SK-N-MC (cell line): ENCODE data around the gene CTNNA3.

Experiments
- DNase-seq: peaks from one replicate; pipeline ENCODE4 v3.0.0-alpha.2; 2011; ENCODE audit warnings: low read depth, low spot score
- H3K27ac ChIP-seq: fragments of 200-600 bp; sonication (generic); 2 replicates; pipeline ENCODE4 v1.5.1; 2016; ENCODE audit warnings: mixed run types
- H3K36me3 ChIP-seq: fragments of 200-600 bp; sonication (generic); 2 replicates; pipeline ENCODE4 v1.6.1; 2017; ENCODE audit warnings: antibody characterized with exemption, low read length, mixed read lengths; ENCODE audit not compliant: insufficient read depth
- H3K4me3 ChIP-seq: fragments of 200-600 bp; sonication (generic); 2 replicates; pipeline ENCODE4 v1.5.1; 2016
- H3K9ac ChIP-seq: fragments of 200-600 bp; sonication (generic); 2 replicates; pipeline ENCODE4 v1.8.0; 2017; ENCODE audit warnings: mixed run types, mixed read lengths; ENCODE audit not compliant: insufficient read length
- H3K9me3 ChIP-seq: fragments of 200-600 bp; sonication (generic); 2 replicates; pipeline ENCODE4 v1.6.1; 2017; ENCODE audit warnings: low read depth, mild to moderate bottlenecking, antibody characterized with exemption, low read length, moderate library complexity, mixed read lengths
- EZH2 ChIP-seq: fragments of 200-600 bp; sonication (generic); IDR thresholded peaks from one replicate; pipeline ENCODE4 v1.6.1; 2017; ENCODE audit warnings: antibody characterized with exemption
- FOXP2 ChIP-seq: optimal IDR thresholded peaks from 2 replicates; pipeline ENCODE3; 2011; ENCODE audit warnings: mild to moderate bottlenecking, moderate library complexity; ENCODE audit not compliant: insufficient read depth; ENCODE audit errors: extremely low read length, control extremely low read depth
- POLR2AphosphoS5 ChIP-seq: IDR thresholded peaks from 2 replicates; pipeline ENCODE4 v1.6.1; 2012; ENCODE audit warnings: mild to moderate bottlenecking, low read depth, low read length, borderline replicate concordance

CTNNA3 gene

DNA sequence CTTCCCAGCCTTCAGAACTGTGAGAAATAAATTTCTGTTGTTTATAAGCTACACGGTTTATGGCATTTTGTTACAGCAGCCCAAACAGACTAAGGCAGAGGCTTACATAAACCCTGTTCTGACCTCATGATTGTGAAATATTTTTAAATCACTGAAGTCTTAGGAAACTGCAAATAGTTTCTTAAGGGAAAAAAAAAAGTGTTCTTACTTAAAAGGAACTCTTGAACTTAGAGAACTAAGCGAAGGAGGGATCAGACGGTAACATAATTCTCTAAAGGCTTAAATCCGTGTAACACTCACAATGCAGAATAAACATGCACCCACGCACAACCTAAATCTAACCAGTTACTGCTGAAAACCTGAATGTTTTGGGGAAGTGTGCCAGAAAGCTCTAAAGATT, 1519.2 kb downstream of the CTNNA3 start:
- H3K27ac ChIP-seq = no peak overlapping the region
- no peak overlapping the region for H3K4me3 ChIP-seq
- DNase-seq = no peak
- TF ChIP-seq FOXP2 (no peak), EZH2 (no peak), POLR2AphosphoS5 (no peak)
- H3K9ac ChIP-seq = no peak overlapping the region
- no peaks in the 10 kb centered on the region for H3K36me3 ChIP-seq
- H3K9me3 ChIP-seq = no peaks in the 10 kb centered on the region

DNA sequence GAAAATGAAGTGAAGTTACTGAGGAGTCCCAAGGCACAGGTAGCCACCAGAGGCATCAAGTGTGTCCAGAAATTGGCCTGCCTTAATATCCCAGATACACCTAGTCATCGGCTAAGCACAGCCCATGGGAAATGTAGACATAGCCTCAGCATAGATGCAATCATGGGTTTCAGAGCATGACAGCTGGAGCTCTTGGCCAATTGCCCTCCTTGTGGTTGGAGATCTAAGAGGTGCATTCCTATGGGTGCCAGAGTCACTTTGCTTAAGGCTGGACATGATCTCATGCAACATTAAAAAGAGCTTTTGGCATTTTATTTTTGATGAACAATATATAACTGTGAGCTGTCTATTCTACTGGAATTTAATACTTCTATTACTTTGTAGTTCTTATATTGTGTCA, 1528.2 kb downstream of the CTNNA3 start:
- no peak overlapping the region for H3K9ac ChIP-seq
- no peaks in the 10 kb centered on the region for H3K9me3 ChIP-seq
- no peaks in the 10 kb centered on the region for H3K36me3 ChIP-seq
- no peak overlapping the region for H3K27ac ChIP-seq
- DNase-seq = no peak
- H3K4me3 ChIP-seq = no peak overlapping the region
- TF ChIP-seq POLR2AphosphoS5 = no peak
- TF ChIP-seq EZH2 = no peak
- no peak for TF ChIP-seq FOXP2

DNA sequence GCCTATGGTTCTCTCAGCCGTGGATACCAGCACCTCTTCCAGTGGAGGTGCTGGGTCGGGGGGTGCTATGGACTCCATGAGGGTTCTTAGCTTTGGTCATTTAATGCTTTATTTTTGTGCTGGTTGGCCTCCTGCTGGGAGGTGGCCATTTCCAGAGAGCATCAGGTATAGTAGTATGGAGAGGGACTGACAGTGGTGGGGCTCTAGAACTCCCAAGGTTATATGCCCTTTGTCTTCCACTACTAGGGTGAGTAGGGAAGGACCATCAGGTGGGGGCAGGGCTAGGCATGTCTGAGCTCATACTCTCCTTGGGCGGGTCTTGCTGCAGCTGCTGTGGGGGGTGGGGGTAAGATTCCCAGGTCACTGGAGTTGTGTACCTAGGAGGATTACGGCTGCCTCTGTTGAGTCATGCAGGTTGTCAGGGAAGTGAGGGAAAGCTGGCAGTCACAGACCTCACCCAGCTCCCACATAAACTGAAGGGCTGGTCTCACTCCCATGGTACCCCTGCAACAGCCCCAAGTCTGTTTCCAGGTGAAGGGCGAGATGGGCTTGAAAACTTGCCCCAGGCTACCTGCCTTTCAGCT, 1533.3 kb downstream of the CTNNA3 start:
- no peak overlapping the region for H3K27ac ChIP-seq
- no peak for DNase-seq

DNA sequence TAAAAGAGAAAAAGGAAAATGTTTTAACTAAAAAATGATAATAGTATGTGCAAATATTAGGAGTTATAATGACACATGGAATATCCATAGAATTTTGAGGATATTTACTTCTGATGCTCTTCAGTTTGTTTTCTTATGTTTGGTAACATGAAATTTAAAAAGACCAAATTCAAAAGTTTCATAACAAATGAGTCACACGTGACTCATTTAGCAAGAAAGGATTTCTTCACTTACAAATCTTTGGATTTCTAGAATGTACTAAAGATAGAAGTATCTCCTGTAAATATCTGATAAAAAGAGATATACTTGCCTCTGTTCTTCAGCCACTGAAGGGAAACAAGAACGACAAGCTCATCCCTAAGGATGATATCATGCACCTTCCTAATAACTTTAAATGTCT, 1544.6 kb downstream of the CTNNA3 start:
- Histone ChIP-seq H3K27ac (no peak overlapping the region), H3K4me3 (no peak overlapping the region), H3K9ac (no peak overlapping the region), H3K9me3 (no peaks in the 10 kb centered on the region), H3K36me3 (no peaks in the 10 kb centered on the region)
- TF ChIP-seq EZH2 (no peak), POLR2AphosphoS5 (no peak), FOXP2 (no peak)
- DNase-seq = no peak

More for the DNA sequence above, 1533.3 kb downstream of the CTNNA3 start:
- no peak overlapping the region for H3K9ac ChIP-seq
- no peak for TF ChIP-seq POLR2AphosphoS5
- TF ChIP-seq EZH2 = no peak
- TF ChIP-seq FOXP2 = no peak
- H3K9me3 ChIP-seq = no peaks in the 10 kb centered on the region
- H3K4me3 ChIP-seq = no peak overlapping the region
- no peaks in the 10 kb centered on the region for H3K36me3 ChIP-seq

- Histone ChIP-seq H3K4me3 (no peak overlapping the region), H3K27ac (no peak overlapping the region), H3K9me3 (no peaks in the 10 kb centered on the region), H3K36me3 (no peaks in the 10 kb centered on the region), H3K9ac (no peak overlapping the region)
- TF ChIP-seq POLR2AphosphoS5 (no peak), EZH2 (no peak), FOXP2 (no peak)
- DNase-seq = no peak
These were observed 1547.7 kb downstream of the CTNNA3 start for GRCh38 chr10:66148312-66148711.

GRCh38 chr10:66144016-66144415, 1552.0 kb downstream of the CTNNA3 start:
- no peak overlapping the region for H3K4me3 ChIP-seq
- H3K27ac ChIP-seq = no peak overlapping the region
- TF ChIP-seq POLR2AphosphoS5 (no peak), FOXP2 (no peak), EZH2 (no peak)
- no peaks in the 10 kb centered on the region for H3K9me3 ChIP-seq
- no peak for DNase-seq
- H3K36me3 ChIP-seq = no peaks in the 10 kb centered on the region
- no peak overlapping the region for H3K9ac ChIP-seq

DNA sequence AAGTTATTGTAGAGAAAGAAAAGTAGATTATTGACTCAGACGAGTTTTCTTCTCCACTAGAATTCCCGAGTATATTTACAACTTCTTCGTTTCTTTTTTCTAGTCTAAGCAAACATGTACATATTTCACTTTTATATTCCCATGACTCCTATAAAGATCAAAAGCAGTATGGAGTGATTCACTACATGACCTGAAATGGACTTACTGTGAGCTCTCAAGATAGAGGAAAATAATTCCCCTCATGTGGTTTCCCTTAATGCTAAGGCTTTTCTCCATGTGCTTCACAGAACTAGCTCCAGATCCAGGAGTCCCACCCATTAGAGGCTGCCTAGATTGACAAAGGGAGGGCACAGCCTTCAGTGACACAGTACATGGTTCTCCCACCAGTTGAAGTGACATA, 1593.2 kb downstream of the CTNNA3 start:
- TF ChIP-seq EZH2 = no peak
- no peak for TF ChIP-seq FOXP2
- TF ChIP-seq POLR2AphosphoS5 = no peak
- no peak overlapping the region for H3K27ac ChIP-seq
- H3K36me3 ChIP-seq = no peaks in the 10 kb centered on the region
- H3K4me3 ChIP-seq = no peak overlapping the region
- no peak overlapping the region for H3K9ac ChIP-seq
- no peak for DNase-seq
- H3K9me3 ChIP-seq = no peaks in the 10 kb centered on the region

DNA sequence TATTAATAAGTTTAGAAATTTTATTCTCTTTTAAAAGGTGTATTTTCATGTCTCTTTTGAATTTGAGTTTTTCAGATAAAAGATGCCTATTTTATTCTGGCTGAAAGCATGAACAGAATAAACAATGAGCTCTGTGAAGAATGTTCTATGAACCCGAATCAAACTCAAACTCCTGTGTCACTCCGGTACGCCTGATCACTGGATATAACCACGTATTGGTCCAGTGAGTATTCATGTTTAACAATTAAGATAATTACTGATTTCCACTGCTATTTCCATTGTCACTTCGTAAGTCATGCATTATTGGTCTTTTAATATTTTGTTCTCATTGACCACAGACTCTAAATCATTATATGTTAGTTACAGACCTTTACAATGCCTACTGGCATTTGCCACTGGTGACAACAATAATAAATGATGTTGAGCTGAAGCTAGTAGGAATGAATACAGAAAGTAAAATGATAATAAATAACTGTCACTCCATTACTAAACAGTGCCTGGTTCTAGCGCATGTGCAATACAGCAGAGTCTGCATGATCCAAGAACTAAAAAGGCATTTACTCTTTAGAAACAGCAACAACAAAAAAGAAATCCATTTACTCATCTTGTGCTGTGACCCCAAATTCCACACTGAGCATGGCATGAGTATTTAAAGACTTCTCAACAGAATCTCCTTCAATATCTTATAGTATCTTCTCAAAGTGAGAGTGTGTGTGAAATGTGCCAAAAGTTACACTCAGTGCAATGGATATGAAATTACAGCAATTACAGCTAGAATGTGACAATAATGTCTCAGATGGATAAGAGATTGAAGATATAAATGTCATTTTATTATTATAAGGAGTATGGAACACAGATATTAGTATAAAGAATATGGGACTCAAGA, 1597.2 kb downstream of the CTNNA3 start:
- Histone ChIP-seq H3K9me3 (no peaks in the 10 kb centered on the region), H3K9ac (no peak overlapping the region), H3K36me3 (no peaks in the 10 kb centered on the region), H3K27ac (no peak overlapping the region), H3K4me3 (no peak overlapping the region)
- no peak for TF ChIP-seq EZH2
- no peak for TF ChIP-seq FOXP2
- no peak for TF ChIP-seq POLR2AphosphoS5
- no peak for DNase-seq
